Peyer's patch (tissue), 4 donors: ENCODE measurements around the gene BUD23.

Source experiments
- POLR2A ChIP-seq, 2 donors: fragments of 450-650 bp; IDR thresholded peaks; one replicate each; pipeline ENCODE4 v1.5.1; 2017; ENCODE audit warnings: antibody characterized with exemption in 2 of 2, mild to moderate bottlenecking in 2 of 2, moderate library complexity in 2 of 2
- TF ChIP-seq, protein P1 (sequence below), 6 experiments: fragments of 450-650 bp in 4 of 6; fragments of 200-600 bp in 2 of 6; sonication (generic) in 1 of 6; IDR thresholded peaks; one replicate each; pipeline ENCODE4 v1.5.1; 2017 to 2019; ENCODE audit warnings: antibody characterized with exemption in 6 of 6, mild to moderate bottlenecking in 3 of 6, moderate library complexity in 1 of 6

- TF ChIP-seq, protein P1, sequence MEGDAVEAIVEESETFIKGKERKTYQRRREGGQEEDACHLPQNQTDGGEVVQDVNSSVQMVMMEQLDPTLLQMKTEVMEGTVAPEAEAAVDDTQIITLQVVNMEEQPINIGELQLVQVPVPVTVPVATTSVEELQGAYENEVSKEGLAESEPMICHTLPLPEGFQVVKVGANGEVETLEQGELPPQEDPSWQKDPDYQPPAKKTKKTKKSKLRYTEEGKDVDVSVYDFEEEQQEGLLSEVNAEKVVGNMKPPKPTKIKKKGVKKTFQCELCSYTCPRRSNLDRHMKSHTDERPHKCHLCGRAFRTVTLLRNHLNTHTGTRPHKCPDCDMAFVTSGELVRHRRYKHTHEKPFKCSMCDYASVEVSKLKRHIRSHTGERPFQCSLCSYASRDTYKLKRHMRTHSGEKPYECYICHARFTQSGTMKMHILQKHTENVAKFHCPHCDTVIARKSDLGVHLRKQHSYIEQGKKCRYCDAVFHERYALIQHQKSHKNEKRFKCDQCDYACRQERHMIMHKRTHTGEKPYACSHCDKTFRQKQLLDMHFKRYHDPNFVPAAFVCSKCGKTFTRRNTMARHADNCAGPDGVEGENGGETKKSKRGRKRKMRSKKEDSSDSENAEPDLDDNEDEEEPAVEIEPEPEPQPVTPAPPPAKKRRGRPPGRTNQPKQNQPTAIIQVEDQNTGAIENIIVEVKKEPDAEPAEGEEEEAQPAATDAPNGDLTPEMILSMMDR (IDR thresholded peaks at IDR 0.05): no peak
- no peak for TF ChIP-seq POLR2A (IDR thresholded peaks at IDR 0.05)
These were observed 34.6 kb downstream of the BUD23 start for GRCh38 chr7:73717991-73718405.
